Tibial nerve (tissue), 4 donors: ENCODE results near the gene FASTKD2. TPM values are rescaled to one million over a fixed set of nuclear protein-coding genes. Genes with fewer than 3 reads are reported as not detected.

Source experiments
- DNase-seq, 2 donors: peaks; one replicate each; pipeline ENCODE4 v3.0.0-alpha.2; 2019; ENCODE audit warnings: low spot score in 2 of 2
- H3K27ac ChIP-seq, 4 donors: fragments of 200-600 bp; sonication (generic) in 3 of 4; one replicate each; pipeline ENCODE4 v1.5.1; 2017 to 2019; ENCODE audit warnings: mild to moderate bottlenecking in 1 of 4
- H3K27me3 ChIP-seq, 2 donors: fragments of 200-600 bp; sonication (generic) in 1 of 2; one replicate each; pipeline versions ENCODE4 v1.5.1 to v1.6.0; 2017 to 2019
- H3K36me3 ChIP-seq, 3 donors: fragments of 200-600 bp; sonication (generic); one replicate each; pipeline ENCODE4 v1.5.1; 2018 to 2019
- H3K4me1 ChIP-seq, 4 donors: fragments of 200-600 bp; sonication (generic) in 3 of 4; one replicate each; pipeline ENCODE4 v1.5.1; 2017 to 2019
- H3K4me3 ChIP-seq, 4 donors: fragments of 200-600 bp; sonication (generic) in 3 of 4; one replicate each; pipeline ENCODE4 v1.5.1; 2017 to 2019; ENCODE audit warnings: mild to moderate bottlenecking in 1 of 4, moderate library complexity in 1 of 4
- H3K9me3 ChIP-seq, 4 donors: fragments of 200-600 bp; sonication (generic) in 3 of 4; one replicate each; pipeline ENCODE4 v1.5.1; 2017 to 2019
- CTCF ChIP-seq, 5 experiments: fragments of 200-600 bp in 3 of 5; fragments of 450-650 bp in 2 of 5; sonication (generic) in 3 of 5; IDR thresholded peaks; one replicate each; pipeline ENCODE4 v1.5.1; 2016 to 2019; ENCODE audit warnings: antibody characterized with exemption in 5 of 5, mild to moderate bottlenecking in 3 of 5, moderate library complexity in 2 of 5
- EP300 ChIP-seq, 2 donors: sonication (generic); formaldehyde crosslinking; IDR thresholded peaks; one replicate each; pipeline ENCODE4 v1.6.1; 2017; ENCODE audit warnings: antibody characterized with exemption in 2 of 2, mild to moderate bottlenecking in 1 of 2
- POLR2A ChIP-seq, 2 donors: fragments of 450-650 bp; IDR thresholded peaks; one replicate each; pipeline ENCODE4 v1.6.1; 2017; ENCODE audit warnings: antibody characterized with exemption in 2 of 2, mild to moderate bottlenecking in 2 of 2, moderate library complexity in 2 of 2
- WGBS, 2 donors: methylation state at CpG; one replicate each; pipeline ENCODE4 v1.1.5; 2018; 5-methylcytosine and 5-hydroxymethylcytosine counted together
- total RNA-seq, 4 donors: library from RNA; depleted of rRNA; stranded (reverse); fragments of >200 nt; gene quantifications; one replicate each; pipeline ENCODE4 v1.1.0, GENCODE V29; 2016

FASTKD2 gene
- total RNA-seq, 4 donors from 2014 or later: 22.4 to 36.5 (median 26.8) TPM

GRCh38 chr2:206814498-206814897, 49.1 kb downstream of the FASTKD2 start:
- DNase-seq: no peak
- Histone ChIP-seq H3K27ac (no peak overlapping the region), H3K27me3 (no peaks in the 10 kb centered on the region), H3K4me1 (no peaks in the 10 kb centered on the region), H3K4me3 (no peak overlapping the region), H3K9me3 (peaks cover 0 to 7% (median 0%) of the 10 kb centered on the region in 4 donors), H3K36me3 (peaks cover 0 to 9% (median 0%) of the 10 kb centered on the region in 3 donors)
- TF ChIP-seq EP300 (IDR thresholded peaks at IDR 0.05): no peak
- no peak for TF ChIP-seq CTCF (IDR thresholded peaks at IDR 0.05)

- peak overlapping the region in 2 of 4 donors; percentile 39 to 79 for H3K27ac ChIP-seq
- H3K9me3 ChIP-seq: peaks cover 0 to 1% (median 0%) of the 10 kb centered on the region in 4 donors
- TF ChIP-seq EP300 (IDR thresholded peaks at IDR 0.05) (peak in 1 of 2 donors; percentile 42), CTCF (IDR thresholded peaks at IDR 0.05) (no peak), POLR2A (IDR thresholded peaks at IDR 0.05) (no peak)
- no peak for DNase-seq
- H3K4me1 ChIP-seq: peaks cover 0 to 34% (median 3%) of the 10 kb centered on the region in 4 donors
- H3K4me3 ChIP-seq: no peak overlapping the region
- H3K27me3 ChIP-seq: no peaks in the 10 kb centered on the region
- peaks cover 0 to under 1% (median 0%) of the 10 kb centered on the region in 3 donors for H3K36me3 ChIP-seq
- 34 to 46% methylated on average over 2 of the region's 2 CpGs for WGBS, 2 donors
These were observed 55.4 kb downstream of the FASTKD2 start for GRCh38 chr2:206820807-206821206.

GRCh38 chr2:206823178-206823577, 57.8 kb downstream of the FASTKD2 start:
- Histone ChIP-seq H3K36me3 (no peaks in the 10 kb centered on the region), H3K4me1 (peaks cover 0 to 34% (median 3%) of the 10 kb centered on the region in 4 donors), H3K4me3 (no peak overlapping the region), H3K9me3 (no peaks in the 10 kb centered on the region), H3K27me3 (no peaks in the 10 kb centered on the region), H3K27ac (peak overlapping the region; percentile 36 to 79 (median 54))
- TF ChIP-seq CTCF (IDR thresholded peaks at IDR 0.05): no peak
- TF ChIP-seq POLR2A (IDR thresholded peaks at IDR 0.05): no peak
- TF ChIP-seq EP300 (IDR thresholded peaks at IDR 0.05): peak; percentile 70 to 90
- peak; percentile 25 to 77 for DNase-seq
- 26 to 40% methylated on average over 6 of the region's 6 CpGs for WGBS, 2 donors

GRCh38 chr2:206824087-206824618, 58.7 kb downstream of the FASTKD2 start:
- no peaks in the 10 kb centered on the region for H3K27me3 ChIP-seq
- WGBS, 2 donors: 64 to 71% methylated on average over 1 of the region's 1 CpG
- H3K9me3 ChIP-seq: no peaks in the 10 kb centered on the region
- no peak overlapping the region for H3K4me3 ChIP-seq
- H3K36me3 ChIP-seq: no peaks in the 10 kb centered on the region
- peaks cover 0 to 34% (median 3%) of the 10 kb centered on the region in 4 donors for H3K4me1 ChIP-seq
- H3K27ac ChIP-seq: peak overlapping the region in 2 of 4 donors; percentile 62 to 72
- TF ChIP-seq EP300 (IDR thresholded peaks at IDR 0.05): no peak
- TF ChIP-seq POLR2A (IDR thresholded peaks at IDR 0.05): no peak
- TF ChIP-seq CTCF (IDR thresholded peaks at IDR 0.05): no peak
- DNase-seq: no peak

- Histone ChIP-seq H3K27ac (peak overlapping the region in 2 of 4 donors; percentile 62 to 72), H3K36me3 (no peaks in the 10 kb centered on the region), H3K4me3 (no peak overlapping the region), H3K9me3 (no peaks in the 10 kb centered on the region), H3K4me1 (peaks cover 0 to 34% (median 3%) of the 10 kb centered on the region in 4 donors), H3K27me3 (no peaks in the 10 kb centered on the region)
- TF ChIP-seq POLR2A (IDR thresholded peaks at IDR 0.05) (no peak), EP300 (IDR thresholded peaks at IDR 0.05) (no peak), CTCF (IDR thresholded peaks at IDR 0.05) (no peak)
- DNase-seq: no peak
- 84 to 86% methylated on average over 5 of the region's 5 CpGs for WGBS, 2 donors
These were observed 59.6 kb downstream of the FASTKD2 start for GRCh38 chr2:206824993-206825392.
